Transverse colon (tissue), 4 donors: Measurements from ENCODE around the gene RALGAPA2.

Source experiments
- EP300 ChIP-seq: sonication (generic); formaldehyde crosslinking; IDR thresholded peaks from one replicate; pipeline ENCODE4 v1.6.1; 2017; ENCODE audit warnings: antibody characterized with exemption, low read depth
- POLR2A ChIP-seq: fragments of 450-650 bp; IDR thresholded peaks from one replicate; pipeline ENCODE4 v1.6.1; 2016; ENCODE audit warnings: antibody characterized with exemption, mild to moderate bottlenecking, moderate library complexity
- POLR2AphosphoS5 ChIP-seq, 3 donors: sonication (generic); formaldehyde crosslinking; IDR thresholded peaks; one replicate each; pipeline ENCODE4 v1.6.1; 2016; ENCODE audit warnings: antibody characterized with exemption in 3 of 3
- TF ChIP-seq, protein P1 (sequence below), 5 experiments: fragments of 200-600 bp in 3 of 5; fragments of 450-650 bp in 2 of 5; sonication (generic) in 3 of 5; IDR thresholded peaks; 1 replicate in 2 of 5; 2 replicates in 3 of 5; pipeline ENCODE4 v1.5.1; 2016 to 2017; ENCODE audit warnings: antibody characterized with exemption in 5 of 5, inconsistent platforms in 3 of 5, mild to moderate bottlenecking in 2 of 5, moderate library complexity in 1 of 5

- TF ChIP-seq, protein P1, sequence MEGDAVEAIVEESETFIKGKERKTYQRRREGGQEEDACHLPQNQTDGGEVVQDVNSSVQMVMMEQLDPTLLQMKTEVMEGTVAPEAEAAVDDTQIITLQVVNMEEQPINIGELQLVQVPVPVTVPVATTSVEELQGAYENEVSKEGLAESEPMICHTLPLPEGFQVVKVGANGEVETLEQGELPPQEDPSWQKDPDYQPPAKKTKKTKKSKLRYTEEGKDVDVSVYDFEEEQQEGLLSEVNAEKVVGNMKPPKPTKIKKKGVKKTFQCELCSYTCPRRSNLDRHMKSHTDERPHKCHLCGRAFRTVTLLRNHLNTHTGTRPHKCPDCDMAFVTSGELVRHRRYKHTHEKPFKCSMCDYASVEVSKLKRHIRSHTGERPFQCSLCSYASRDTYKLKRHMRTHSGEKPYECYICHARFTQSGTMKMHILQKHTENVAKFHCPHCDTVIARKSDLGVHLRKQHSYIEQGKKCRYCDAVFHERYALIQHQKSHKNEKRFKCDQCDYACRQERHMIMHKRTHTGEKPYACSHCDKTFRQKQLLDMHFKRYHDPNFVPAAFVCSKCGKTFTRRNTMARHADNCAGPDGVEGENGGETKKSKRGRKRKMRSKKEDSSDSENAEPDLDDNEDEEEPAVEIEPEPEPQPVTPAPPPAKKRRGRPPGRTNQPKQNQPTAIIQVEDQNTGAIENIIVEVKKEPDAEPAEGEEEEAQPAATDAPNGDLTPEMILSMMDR (IDR thresholded peaks at IDR 0.05), result no peak
- TF ChIP-seq POLR2A (no peak), POLR2AphosphoS5 (IDR thresholded peaks at IDR 0.05) (no peak), EP300 (no peak)
Measured at GRCh38 chr20:20497242-20497978, 215.0 kb downstream of the RALGAPA2 start.
